ENCODE measurements around the gene F11R. TPM values are rescaled to one million over a fixed set of nuclear protein-coding genes. Genes with fewer than 3 reads are reported as not detected.

Gene F11R
- total and polyA plus RNA-seq, 2 of the 13 experiments (the other 11 are each of a cell fraction or from before 2014, with no cell fraction given): 95.8 to 105 TPM

DNA sequence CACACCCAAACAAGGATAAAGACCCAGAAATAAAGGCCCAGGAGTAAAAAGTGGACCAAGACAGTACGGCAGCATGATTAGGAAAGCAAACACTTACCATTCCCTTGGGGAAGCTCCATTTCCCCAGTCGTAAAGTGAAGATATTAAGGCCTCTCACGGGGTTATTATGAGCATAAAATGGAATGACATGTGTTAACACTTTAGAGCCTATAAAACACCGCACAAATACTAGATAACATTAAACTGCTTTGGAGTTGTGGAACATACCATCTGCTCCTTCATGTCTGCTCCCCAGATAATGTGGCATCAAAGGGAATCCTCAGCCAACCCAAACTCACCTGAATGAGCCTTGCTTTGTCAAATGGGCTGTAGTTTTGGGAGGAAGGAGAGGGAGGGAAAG lies 57.4 kb downstream of the F11R start:
- Histone ChIP-seq H3K9ac (ENCODE audit: insufficient read depth, low read depth, low read length) (no peak overlapping the region), H3K4me2 (ENCODE audit: low read depth, low read length) (no peak overlapping the region), H2AFZ (ENCODE audit: low read length) (no peak overlapping the region), H3K36me3 (replicated peaks in 1 of 2; ENCODE audit: control insufficient read depth in 1 of 2, insufficient read depth in 2 of 2, low read length in 2 of 2) (no peaks in the 10 kb centered on the region), H4K20me1 (ENCODE audit: insufficient read depth, low read length) (no peaks in the 10 kb centered on the region), H3K9me3 (ENCODE audit: low read length) (no peaks in the 10 kb centered on the region), H3K4me3 (replicated peaks in 1 of 3; ENCODE audit: insufficient read depth in 1 of 3, low read depth in 2 of 3, low read length in 3 of 3) (no peak overlapping the region), H3K27ac (ENCODE audit: extremely low read length, insufficient read depth, low read length) (no peak overlapping the region), H3K27me3 (ENCODE audit: control insufficient read depth in 1 of 2, insufficient read depth in 2 of 2, low read length in 2 of 2) (no peaks in the 10 kb centered on the region), H3K4me1 (ENCODE audit: insufficient read depth, low read length) (peaks cover 17% of the 10 kb centered on the region), H3K79me2 (ENCODE audit: insufficient read depth, low read length) (no peaks in the 10 kb centered on the region)
- no peak for FAIRE-seq
- 31% methylated on average over 4 of the region's 4 CpGs for WGBS (ENCODE audit: low lambda C conversion rate)
- ChIA-PET POLR2A (no interaction called here), CTCF (ENCODE audit: low intra/inter-chr PET ratio, low total read pairs) (interaction anchor here (0.6 kb wide), 1 partner anchor 484 kb away, joined by 3 read pairs; no protein-coding TSS in a partner anchor)
- in situ Hi-C loops (cut with HindIII; ENCODE audit: extremely low pct_ligation_motif_present, low pct_unique_long_range_greater_than_20kb): no loop called here
- BruUV-seq (replicated peaks): no TSS peak
- intact Hi-C loops (cut with micrococcal nuclease; ENCODE audit: unreplicated experiment): no loop called here
- DNase-seq (ENCODE audit: low spot score): no peak
- no peak for ATAC-seq
- TF ChIP-seq ZNF460 (CRISPR knock-in tag; IDR thresholded peaks at IDR 0.05; ENCODE audit: borderline replicate concordance) (no peak), SMAD1 (CRISPR knock-in tag; IDR thresholded peaks at IDR 0.05; ENCODE audit: borderline replicate concordance, low read depth) (no peak), KAT7 (CRISPR knock-in tag; IDR thresholded peaks at IDR 0.05; ENCODE audit: borderline replicate concordance) (no peak), ZFP62 (CRISPR knock-in tag; IDR thresholded peaks at IDR 0.05) (no peak), FOXK2 (IDR thresholded peaks at IDR 0.05) (no peak), ZNF768 (CRISPR knock-in tag; IDR thresholded peaks at IDR 0.05) (no peak), ADNP (CRISPR knock-in tag; IDR thresholded peaks at IDR 0.05) (no peak), ZNF850 (CRISPR knock-in tag; conservative IDR thresholded peaks at IDR 0.05) (no peak), ZNF431 (CRISPR knock-in tag; IDR thresholded peaks at IDR 0.05; ENCODE audit: borderline replicate concordance, low read depth) (no peak), TCF7 (IDR thresholded peaks at IDR 0.05; ENCODE audit: low read depth) (no peak)
- TF ChIP-seq, protein P1, sequence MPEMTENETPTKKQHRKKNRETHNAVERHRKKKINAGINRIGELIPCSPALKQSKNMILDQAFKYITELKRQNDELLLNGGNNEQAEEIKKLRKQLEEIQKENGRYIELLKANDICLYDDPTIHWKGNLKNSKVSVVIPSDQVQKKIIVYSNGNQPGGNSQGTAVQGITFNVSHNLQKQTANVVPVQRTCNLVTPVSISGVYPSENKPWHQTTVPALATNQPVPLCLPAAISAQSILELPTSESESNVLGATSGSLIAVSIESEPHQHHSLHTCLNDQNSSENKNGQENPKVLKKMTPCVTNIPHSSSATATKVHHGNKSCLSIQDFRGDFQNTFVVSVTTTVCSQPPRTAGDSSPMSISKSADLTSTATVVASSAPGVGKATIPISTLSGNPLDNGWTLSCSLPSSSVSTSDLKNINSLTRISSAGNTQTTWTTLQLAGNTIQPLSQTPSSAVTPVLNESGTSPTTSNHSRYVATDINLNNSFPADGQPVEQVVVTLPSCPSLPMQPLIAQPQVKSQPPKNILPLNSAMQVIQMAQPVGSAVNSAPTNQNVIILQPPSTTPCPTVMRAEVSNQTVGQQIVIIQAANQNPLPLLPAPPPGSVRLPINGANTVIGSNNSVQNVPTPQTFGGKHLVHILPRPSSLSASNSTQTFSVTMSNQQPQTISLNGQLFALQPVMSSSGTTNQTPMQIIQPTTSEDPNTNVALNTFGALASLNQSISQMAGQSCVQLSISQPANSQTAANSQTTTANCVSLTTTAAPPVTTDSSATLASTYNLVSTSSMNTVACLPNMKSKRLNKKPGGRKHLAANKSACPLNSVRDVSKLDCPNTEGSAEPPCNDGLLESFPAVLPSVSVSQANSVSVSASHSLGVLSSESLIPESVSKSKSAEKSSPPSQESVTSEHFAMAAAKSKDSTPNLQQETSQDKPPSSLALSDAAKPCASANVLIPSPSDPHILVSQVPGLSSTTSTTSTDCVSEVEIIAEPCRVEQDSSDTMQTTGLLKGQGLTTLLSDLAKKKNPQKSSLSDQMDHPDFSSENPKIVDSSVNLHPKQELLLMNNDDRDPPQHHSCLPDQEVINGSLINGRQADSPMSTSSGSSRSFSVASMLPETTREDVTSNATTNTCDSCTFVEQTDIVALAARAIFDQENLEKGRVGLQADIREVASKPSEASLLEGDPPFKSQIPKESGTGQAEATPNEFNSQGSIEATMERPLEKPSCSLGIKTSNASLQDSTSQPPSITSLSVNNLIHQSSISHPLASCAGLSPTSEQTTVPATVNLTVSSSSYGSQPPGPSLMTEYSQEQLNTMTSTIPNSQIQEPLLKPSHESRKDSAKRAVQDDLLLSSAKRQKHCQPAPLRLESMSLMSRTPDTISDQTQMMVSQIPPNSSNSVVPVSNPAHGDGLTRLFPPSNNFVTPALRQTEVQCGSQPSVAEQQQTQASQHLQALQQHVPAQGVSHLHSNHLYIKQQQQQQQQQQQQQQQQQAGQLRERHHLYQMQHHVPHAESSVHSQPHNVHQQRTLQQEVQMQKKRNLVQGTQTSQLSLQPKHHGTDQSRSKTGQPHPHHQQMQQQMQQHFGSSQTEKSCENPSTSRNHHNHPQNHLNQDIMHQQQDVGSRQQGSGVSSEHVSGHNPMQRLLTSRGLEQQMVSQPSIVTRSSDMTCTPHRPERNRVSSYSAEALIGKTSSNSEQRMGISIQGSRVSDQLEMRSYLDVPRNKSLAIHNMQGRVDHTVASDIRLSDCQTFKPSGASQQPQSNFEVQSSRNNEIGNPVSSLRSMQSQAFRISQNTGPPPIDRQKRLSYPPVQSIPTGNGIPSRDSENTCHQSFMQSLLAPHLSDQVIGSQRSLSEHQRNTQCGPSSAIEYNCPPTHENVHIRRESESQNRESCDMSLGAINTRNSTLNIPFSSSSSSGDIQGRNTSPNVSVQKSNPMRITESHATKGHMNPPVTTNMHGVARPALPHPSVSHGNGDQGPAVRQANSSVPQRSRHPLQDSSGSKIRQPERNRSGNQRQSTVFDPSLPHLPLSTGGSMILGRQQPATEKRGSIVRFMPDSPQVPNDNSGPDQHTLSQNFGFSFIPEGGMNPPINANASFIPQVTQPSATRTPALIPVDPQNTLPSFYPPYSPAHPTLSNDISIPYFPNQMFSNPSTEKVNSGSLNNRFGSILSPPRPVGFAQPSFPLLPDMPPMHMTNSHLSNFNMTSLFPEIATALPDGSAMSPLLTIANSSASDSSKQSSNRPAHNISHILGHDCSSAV (CRISPR knock-in tag; IDR thresholded peaks at IDR 0.05; ENCODE audit: borderline replicate concordance): no peak
- TF ChIP-seq, protein P2, sequence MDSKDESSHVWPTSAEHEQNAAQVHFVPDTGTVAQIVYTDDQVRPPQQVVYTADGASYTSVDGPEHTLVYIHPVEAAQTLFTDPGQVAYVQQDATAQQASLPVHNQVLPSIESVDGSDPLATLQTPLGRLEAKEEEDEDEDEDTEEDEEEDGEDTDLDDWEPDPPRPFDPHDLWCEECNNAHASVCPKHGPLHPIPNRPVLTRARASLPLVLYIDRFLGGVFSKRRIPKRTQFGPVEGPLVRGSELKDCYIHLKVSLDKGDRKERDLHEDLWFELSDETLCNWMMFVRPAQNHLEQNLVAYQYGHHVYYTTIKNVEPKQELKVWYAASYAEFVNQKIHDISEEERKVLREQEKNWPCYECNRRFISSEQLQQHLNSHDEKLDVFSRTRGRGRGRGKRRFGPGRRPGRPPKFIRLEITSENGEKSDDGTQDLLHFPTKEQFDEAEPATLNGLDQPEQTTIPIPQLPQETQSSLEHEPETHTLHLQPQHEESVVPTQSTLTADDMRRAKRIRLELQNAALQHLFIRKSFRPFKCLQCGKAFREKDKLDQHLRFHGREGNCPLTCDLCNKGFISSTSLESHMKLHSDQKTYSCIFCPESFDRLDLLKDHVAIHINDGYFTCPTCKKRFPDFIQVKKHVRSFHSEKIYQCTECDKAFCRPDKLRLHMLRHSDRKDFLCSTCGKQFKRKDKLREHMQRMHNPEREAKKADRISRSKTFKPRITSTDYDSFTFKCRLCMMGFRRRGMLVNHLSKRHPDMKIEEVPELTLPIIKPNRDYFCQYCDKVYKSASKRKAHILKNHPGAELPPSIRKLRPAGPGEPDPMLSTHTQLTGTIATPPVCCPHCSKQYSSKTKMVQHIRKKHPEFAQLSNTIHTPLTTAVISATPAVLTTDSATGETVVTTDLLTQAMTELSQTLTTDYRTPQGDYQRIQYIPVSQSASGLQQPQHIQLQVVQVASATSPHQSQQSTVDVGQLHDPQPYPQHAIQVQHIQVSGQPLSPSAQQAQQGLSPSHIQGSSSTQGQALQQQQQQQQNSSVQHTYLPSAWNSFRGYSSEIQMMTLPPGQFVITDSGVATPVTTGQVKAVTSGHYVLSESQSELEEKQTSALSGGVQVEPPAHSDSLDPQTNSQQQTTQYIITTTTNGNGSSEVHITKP (CRISPR knock-in tag; IDR thresholded peaks at IDR 0.05; ENCODE audit: low read depth): no peak
- TF ChIP-seq, protein P3, sequence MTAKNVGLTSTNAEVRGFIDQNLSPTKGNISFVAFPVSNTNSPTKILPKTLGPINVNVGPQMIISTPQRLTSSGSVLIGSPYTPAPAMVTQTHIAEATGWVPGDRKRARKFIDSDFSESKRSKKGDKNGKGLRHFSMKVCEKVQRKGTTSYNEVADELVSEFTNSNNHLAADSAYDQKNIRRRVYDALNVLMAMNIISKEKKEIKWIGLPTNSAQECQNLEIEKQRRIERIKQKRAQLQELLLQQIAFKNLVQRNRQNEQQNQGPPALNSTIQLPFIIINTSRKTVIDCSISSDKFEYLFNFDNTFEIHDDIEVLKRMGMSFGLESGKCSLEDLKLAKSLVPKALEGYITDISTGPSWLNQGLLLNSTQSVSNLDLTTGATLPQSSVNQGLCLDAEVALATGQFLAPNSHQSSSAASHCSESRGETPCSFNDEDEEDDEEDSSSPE (CRISPR knock-in tag; IDR thresholded peaks at IDR 0.05): no peak

Measured in HepG2 (cell line).